ENCODE data around the gene CGNL1.

DNA sequence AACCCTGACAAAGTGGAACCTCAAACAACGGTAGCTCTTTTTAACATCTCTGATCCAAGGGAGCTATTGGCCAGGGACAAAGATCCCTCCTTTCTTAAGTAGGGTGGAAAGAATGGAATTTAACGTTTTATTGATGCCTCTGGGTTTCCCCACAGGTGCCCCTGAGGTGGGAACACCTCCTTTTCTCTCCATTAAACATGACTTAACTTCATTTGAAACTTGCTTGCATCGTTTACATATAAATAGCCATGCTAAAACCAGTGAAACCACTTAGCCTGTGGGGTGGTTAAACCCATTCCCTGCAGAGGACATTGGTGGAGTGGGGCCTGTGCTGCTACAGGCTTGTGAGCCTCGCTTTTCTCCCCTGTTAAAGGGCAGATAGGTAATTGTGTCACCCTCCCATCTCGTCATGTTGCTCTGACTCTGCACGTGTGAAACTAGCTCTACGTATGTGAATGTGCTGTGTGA is 9.7 kb downstream of the CGNL1 start:
- TF ChIP-seq, protein P1, sequence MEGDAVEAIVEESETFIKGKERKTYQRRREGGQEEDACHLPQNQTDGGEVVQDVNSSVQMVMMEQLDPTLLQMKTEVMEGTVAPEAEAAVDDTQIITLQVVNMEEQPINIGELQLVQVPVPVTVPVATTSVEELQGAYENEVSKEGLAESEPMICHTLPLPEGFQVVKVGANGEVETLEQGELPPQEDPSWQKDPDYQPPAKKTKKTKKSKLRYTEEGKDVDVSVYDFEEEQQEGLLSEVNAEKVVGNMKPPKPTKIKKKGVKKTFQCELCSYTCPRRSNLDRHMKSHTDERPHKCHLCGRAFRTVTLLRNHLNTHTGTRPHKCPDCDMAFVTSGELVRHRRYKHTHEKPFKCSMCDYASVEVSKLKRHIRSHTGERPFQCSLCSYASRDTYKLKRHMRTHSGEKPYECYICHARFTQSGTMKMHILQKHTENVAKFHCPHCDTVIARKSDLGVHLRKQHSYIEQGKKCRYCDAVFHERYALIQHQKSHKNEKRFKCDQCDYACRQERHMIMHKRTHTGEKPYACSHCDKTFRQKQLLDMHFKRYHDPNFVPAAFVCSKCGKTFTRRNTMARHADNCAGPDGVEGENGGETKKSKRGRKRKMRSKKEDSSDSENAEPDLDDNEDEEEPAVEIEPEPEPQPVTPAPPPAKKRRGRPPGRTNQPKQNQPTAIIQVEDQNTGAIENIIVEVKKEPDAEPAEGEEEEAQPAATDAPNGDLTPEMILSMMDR (IDR thresholded peaks at IDR 0.05; ENCODE audit: insufficient read depth, low read depth, low read length): no peak
- no peak for TF ChIP-seq EZH2 (IDR thresholded peaks at IDR 0.05; ENCODE audit: insufficient read depth, low read length)

All from astrocyte (in vitro differentiated cells and primary cell).